Lower leg skin (tissue), 3 donors: ENCODE results near the gene BUD23.

Source experiments
- POLR2A ChIP-seq, 2 donors: fragments of 450-650 bp; IDR thresholded peaks; one replicate each; pipeline ENCODE4 v1.6.1; 2016 to 2017; ENCODE audit warnings: antibody characterized with exemption in 2 of 2, mild to moderate bottlenecking in 1 of 2, moderate library complexity in 1 of 2
- TF ChIP-seq, protein P1 (sequence below), 3 donors: fragments of 450-650 bp; IDR thresholded peaks; one replicate each; pipeline ENCODE4 v1.5.1; 2016; ENCODE audit warnings: antibody characterized with exemption in 3 of 3, mild to moderate bottlenecking in 3 of 3, moderate library complexity in 2 of 3

DNA sequence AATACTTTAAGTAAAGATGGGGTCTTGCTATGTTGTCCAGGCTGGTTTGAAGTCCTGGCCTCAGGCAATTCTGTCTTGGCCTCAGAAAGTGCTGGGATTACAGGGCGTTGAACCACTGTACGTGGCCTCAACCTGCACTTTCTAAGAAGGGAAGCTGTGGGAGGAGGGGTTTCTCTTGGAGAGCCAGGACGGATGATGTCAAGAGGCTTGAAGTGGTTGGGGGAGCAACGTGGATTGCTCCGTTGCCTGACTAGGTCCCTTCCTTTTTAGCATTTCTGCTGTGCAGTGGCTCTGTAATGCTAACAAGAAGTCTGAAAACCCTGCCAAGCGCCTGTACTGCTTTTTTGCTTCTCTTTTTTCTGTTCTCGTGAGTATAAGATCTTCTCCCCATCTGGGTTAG lies 7.2 kb downstream of the BUD23 start:
- TF ChIP-seq, protein P1, sequence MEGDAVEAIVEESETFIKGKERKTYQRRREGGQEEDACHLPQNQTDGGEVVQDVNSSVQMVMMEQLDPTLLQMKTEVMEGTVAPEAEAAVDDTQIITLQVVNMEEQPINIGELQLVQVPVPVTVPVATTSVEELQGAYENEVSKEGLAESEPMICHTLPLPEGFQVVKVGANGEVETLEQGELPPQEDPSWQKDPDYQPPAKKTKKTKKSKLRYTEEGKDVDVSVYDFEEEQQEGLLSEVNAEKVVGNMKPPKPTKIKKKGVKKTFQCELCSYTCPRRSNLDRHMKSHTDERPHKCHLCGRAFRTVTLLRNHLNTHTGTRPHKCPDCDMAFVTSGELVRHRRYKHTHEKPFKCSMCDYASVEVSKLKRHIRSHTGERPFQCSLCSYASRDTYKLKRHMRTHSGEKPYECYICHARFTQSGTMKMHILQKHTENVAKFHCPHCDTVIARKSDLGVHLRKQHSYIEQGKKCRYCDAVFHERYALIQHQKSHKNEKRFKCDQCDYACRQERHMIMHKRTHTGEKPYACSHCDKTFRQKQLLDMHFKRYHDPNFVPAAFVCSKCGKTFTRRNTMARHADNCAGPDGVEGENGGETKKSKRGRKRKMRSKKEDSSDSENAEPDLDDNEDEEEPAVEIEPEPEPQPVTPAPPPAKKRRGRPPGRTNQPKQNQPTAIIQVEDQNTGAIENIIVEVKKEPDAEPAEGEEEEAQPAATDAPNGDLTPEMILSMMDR (IDR thresholded peaks at IDR 0.05), result no peak
- no peak for TF ChIP-seq POLR2A (IDR thresholded peaks at IDR 0.05)
